ENCODE results near the gene ERCC6.

Gene ERCC6

GRCh38 chr10:49502358-49502757 lies 36.6 kb downstream of the ERCC6 start:
- no peak overlapping the region for H3K4me3 ChIP-seq (ENCODE audit: low read depth, low read length)
- no peak for TF ChIP-seq CTCF (IDR thresholded peaks at IDR 0.05; ENCODE audit: low read depth, low read length)

- H3K4me3 ChIP-seq (ENCODE audit: low read depth, low read length), result no peak overlapping the region
- no peak for TF ChIP-seq CTCF (IDR thresholded peaks at IDR 0.05; ENCODE audit: low read depth, low read length)
Observed at GRCh38 chr10:49500412-49500811, 38.5 kb downstream of the ERCC6 start.

- TF ChIP-seq CTCF (IDR thresholded peaks at IDR 0.05; ENCODE audit: low read depth, low read length), result no peak
- no peak overlapping the region for H3K4me3 ChIP-seq (ENCODE audit: low read depth, low read length)
Observed at GRCh38 chr10:49499305-49499851, 39.5 kb downstream of the ERCC6 start.

GRCh38 chr10:49498425-49498824 lies 40.5 kb downstream of the ERCC6 start:
- no peak overlapping the region for H3K4me3 ChIP-seq (ENCODE audit: low read depth, low read length)
- TF ChIP-seq CTCF (IDR thresholded peaks at IDR 0.05; ENCODE audit: low read depth, low read length), result no peak

GRCh38 chr10:49497358-49497757 lies 41.6 kb downstream of the ERCC6 start:
- TF ChIP-seq CTCF (IDR thresholded peaks at IDR 0.05; ENCODE audit: low read depth, low read length), result no peak
- H3K4me3 ChIP-seq (ENCODE audit: low read depth, low read length), result no peak overlapping the region

- TF ChIP-seq CTCF (IDR thresholded peaks at IDR 0.05; ENCODE audit: low read depth, low read length), result no peak
- no peak overlapping the region for H3K4me3 ChIP-seq (ENCODE audit: low read depth, low read length)
Observed at GRCh38 chr10:49488056-49488717, 50.7 kb downstream of the ERCC6 start.

- no peak for TF ChIP-seq CTCF (IDR thresholded peaks at IDR 0.05; ENCODE audit: low read depth, low read length)
- H3K4me3 ChIP-seq (ENCODE audit: low read depth, low read length), result no peak overlapping the region
Observed at GRCh38 chr10:49486738-49487137, 52.2 kb downstream of the ERCC6 start.
